Thoracic aorta (tissue), 2 donors: ENCODE results near the gene RUBCN. TPM values are rescaled to one million over a fixed set of nuclear protein-coding genes. Genes with fewer than 3 reads are reported as not detected.

Experiments used
- ATAC-seq: fragments of 150-250 bp; one replicate; pipeline ENCODE4 v1.8.0; 2017; ENCODE audit warnings: low read depth; ENCODE audit not compliant: insufficient number of reproducible peaks, low FRiP score
- DNase-seq: peaks from one replicate; pipeline ENCODE4 v3.0.0-alpha.2; 2020; ENCODE audit warnings: low spot score
- H3K27ac ChIP-seq, 2 donors: fragments of 200-600 bp; sonication (generic); 1 replicate in 1 of 2; 2 replicates in 1 of 2; pipeline ENCODE4 v1.5.1; 2016; ENCODE audit warnings: mild to moderate bottlenecking in 2 of 2, moderate library complexity in 2 of 2
- H3K27me3 ChIP-seq: fragments of 200-600 bp; sonication (generic); replicated peaks from 2 replicates; pipeline ENCODE4 v1.6.0; 2016; ENCODE audit warnings: mild to moderate bottlenecking; ENCODE audit not compliant: insufficient read depth
- H3K36me3 ChIP-seq: fragments of 200-600 bp; sonication (generic); one replicate; pipeline ENCODE4 v1.5.1; 2016
- H3K4me1 ChIP-seq, 2 donors: fragments of 200-600 bp; sonication (generic); 1 replicate in 1 of 2; 2 replicates in 1 of 2; pipeline versions ENCODE4 v1.5.1 to v1.6.0; 2016; ENCODE audit warnings: low read depth in 2 of 2, mild to moderate bottlenecking in 1 of 2; ENCODE audit not compliant: control insufficient read depth in 1 of 2
- H3K4me3 ChIP-seq: fragments of 200-600 bp; sonication (generic); 2 replicates; pipeline ENCODE4 v1.5.1; 2016; ENCODE audit warnings: mild to moderate bottlenecking
- H3K9me3 ChIP-seq: fragments of 200-600 bp; sonication (generic); 2 replicates; pipeline ENCODE4 v1.5.1; 2016
- CTCF ChIP-seq: fragments of 200-600 bp; sonication (generic); IDR thresholded peaks from one replicate; pipeline ENCODE4 v1.5.1; 2019; ENCODE audit warnings: antibody characterized with exemption
- total RNA-seq, 2 donors: library from RNA; depleted of rRNA; stranded (reverse); fragments of >200 nt; gene quantifications; one replicate each; pipeline versions ENCODE4 v1.1.0 to v1.2.3, GENCODE V29; 2016

The RUBCN gene
- total RNA-seq, 2 donors from 2014 or later = 52.1 to 67.3 TPM

- Histone ChIP-seq H3K36me3 (peaks cover 35% of the 10 kb centered on the region), H3K27ac (no peak overlapping the region), H3K4me1 (no peaks in the 10 kb centered on the region), H3K27me3 (no peaks in the 10 kb centered on the region), H3K9me3 (no peaks in the 10 kb centered on the region), H3K4me3 (no peak overlapping the region)
- no peak for TF ChIP-seq CTCF
- no peak for DNase-seq
- ATAC-seq = no peak
Observed at GRCh38 chr3:197680955-197681521, 55.7 kb downstream of the RUBCN start.

DNA sequence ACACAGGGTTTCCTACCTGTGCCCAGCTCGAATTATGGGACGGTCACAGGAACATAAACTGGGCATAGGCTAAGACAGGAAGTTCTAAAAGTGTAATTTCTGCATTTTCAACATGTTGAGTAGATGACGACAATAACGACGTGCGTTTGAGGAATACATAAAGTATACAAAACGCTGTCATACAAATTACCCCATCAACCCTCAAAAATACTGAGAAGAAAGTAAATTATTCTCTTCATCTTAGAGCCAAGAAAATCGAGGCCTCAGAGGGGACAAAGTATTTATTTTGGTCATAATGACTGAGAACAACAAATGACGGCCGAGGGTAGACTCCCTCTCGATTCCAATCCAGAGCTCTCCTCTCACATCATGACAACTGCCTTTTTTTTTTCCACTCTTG, 60.8 kb downstream of the RUBCN start:
- no peaks in the 10 kb centered on the region for H3K4me1 ChIP-seq
- H3K9me3 ChIP-seq = no peaks in the 10 kb centered on the region
- ATAC-seq = no peak
- TF ChIP-seq CTCF = no peak
- no peak for DNase-seq
- no peak overlapping the region for H3K4me3 ChIP-seq
- H3K36me3 ChIP-seq = peaks cover 27% of the 10 kb centered on the region
- H3K27ac ChIP-seq = no peak overlapping the region
- no peaks in the 10 kb centered on the region for H3K27me3 ChIP-seq

DNA sequence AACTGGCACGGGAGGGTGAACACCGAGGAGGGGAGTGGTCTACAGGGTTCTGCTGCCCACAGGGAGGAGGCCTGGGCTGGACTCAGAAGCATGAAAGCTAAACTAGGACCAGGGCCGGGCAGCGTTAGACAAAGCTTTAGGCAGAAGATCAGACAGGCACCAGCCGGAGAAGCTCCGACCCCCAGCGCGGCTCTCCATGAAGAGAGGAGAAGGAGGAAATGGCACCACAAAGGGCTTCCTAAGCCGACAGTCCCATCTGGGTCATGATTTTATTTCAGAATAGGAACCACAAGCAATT, 61.2 kb downstream of the RUBCN start:
- DNase-seq = no peak
- Histone ChIP-seq H3K36me3 (peaks cover 25% of the 10 kb centered on the region), H3K27me3 (no peaks in the 10 kb centered on the region), H3K9me3 (no peaks in the 10 kb centered on the region), H3K4me1 (no peaks in the 10 kb centered on the region), H3K4me3 (no peak overlapping the region), H3K27ac (no peak overlapping the region)
- no peak for TF ChIP-seq CTCF
- no peak for ATAC-seq

GRCh38 chr3:197674741-197675562, 61.8 kb downstream of the RUBCN start:
- H3K9me3 ChIP-seq = no peaks in the 10 kb centered on the region
- H3K27ac ChIP-seq = no peak overlapping the region
- TF ChIP-seq CTCF = no peak
- H3K4me3 ChIP-seq = no peak overlapping the region
- DNase-seq (no peak), ATAC-seq (no peak)
- H3K4me1 ChIP-seq = no peaks in the 10 kb centered on the region
- peaks cover 24% of the 10 kb centered on the region for H3K36me3 ChIP-seq
- H3K27me3 ChIP-seq = no peaks in the 10 kb centered on the region

DNA sequence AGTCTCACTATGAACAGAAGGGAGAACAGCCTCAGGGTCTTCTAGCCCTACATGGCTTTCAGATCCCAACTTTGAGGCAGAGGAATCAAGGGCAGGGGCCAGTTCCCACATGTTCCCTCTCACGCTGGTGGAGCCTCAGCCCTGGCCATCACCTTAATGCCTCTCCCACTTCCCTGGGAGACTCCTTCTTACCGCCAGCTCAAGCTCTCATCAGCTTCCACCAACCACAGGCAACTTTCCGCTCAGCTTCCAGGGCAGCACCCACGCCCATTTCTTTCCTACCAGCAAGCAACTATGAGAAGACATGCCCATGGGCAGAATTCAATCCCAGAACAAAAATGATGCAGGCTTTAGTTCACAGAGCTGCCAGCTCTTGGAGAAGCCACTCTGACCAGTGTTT, 63.5 kb downstream of the RUBCN start:
- ATAC-seq (no peak), DNase-seq (no peak)
- no peaks in the 10 kb centered on the region for H3K4me1 ChIP-seq
- no peaks in the 10 kb centered on the region for H3K27me3 ChIP-seq
- peaks cover 20% of the 10 kb centered on the region for H3K36me3 ChIP-seq
- TF ChIP-seq CTCF = no peak
- no peak overlapping the region for H3K27ac ChIP-seq
- no peak overlapping the region for H3K4me3 ChIP-seq
- H3K9me3 ChIP-seq = no peaks in the 10 kb centered on the region
